GM19035 (cell line): ENCODE results near the gene BRME1.

Experiments
- ATAC-seq: cut with Tn5 transposase; IDR thresholded peaks from one replicate; pipeline ENCODE4 v1.9.1; 2021; ENCODE audit not compliant: unreplicated experiment

BRME1 gene

DNA sequence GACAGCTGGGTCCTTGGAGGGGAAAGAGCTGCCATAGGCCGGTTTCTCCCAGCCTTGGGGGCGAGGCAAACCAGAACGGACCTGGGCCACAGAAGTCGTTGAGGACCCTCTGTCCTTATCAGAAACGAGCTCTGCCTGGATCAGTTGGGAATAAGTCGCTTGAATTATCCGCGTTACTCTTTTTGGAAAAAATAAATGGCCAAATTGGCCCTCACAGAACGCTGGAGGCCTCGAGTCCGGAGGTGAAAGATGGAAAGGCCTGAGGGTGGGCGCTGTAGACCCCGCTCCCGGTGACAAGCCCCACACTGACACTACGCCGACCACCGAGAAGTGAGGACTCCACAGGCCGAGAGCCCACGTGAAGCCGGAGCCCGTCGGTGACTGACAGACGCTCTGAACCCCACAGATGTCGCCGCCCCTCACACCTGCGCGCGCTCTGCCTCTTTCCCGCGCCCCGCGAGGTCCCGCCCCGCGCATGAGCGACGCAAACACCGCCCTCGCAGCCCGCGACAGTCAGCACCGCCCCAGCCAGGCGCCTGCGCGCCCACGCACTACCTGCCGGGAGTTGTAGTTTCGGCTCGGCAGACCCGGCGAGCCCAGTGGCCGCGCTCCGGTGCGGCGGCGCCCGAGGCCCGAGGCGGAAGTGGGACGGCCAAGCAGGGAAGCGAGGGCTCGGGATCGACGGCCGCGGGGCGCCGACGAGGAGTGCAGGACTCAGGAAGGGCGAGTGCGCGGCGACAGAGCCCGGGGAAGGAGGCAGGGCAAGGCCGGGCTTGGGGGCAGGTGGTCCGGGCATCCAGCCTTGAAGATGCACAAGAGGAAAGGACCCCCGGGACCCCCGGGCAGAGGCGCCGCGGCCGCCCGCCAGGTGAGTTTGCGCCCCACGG is at the start of gene BRME1, which contains the start of gene CC2D1A:
TSS of gene BRME1 (minus strand) at position 484 of the 887 bp plus-strand sequence. CDS start 1,225 bp downstream, outside the sequence.
TSS of gene CC2D1A (plus strand) at position 568 of the 887 bp plus-strand sequence. CDS start at position 809, 241 bp downstream.
- ATAC-seq = peak; percentile 91

DNA sequence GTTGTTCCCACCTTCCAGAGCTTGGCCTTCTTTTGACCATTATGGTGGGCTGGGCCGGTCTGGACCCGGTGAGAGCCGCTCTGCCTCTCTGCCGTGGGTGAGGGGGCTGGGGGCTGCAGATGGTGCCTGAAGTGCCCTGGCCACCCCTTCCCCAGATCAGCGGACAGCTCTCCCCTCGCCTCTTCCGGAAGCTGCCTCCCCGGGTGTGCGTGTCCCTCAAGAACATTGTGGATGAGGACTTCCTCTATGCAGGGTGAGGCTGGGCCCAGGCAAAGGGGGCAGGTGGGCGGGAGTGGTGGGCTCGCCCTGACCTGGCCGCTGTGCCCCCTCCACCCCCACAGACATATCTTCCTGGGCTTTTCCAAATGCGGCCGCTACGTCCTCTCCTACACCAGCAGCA is 48.3 kb upstream of the BRME1 start:
- ATAC-seq = no peak

DNA sequence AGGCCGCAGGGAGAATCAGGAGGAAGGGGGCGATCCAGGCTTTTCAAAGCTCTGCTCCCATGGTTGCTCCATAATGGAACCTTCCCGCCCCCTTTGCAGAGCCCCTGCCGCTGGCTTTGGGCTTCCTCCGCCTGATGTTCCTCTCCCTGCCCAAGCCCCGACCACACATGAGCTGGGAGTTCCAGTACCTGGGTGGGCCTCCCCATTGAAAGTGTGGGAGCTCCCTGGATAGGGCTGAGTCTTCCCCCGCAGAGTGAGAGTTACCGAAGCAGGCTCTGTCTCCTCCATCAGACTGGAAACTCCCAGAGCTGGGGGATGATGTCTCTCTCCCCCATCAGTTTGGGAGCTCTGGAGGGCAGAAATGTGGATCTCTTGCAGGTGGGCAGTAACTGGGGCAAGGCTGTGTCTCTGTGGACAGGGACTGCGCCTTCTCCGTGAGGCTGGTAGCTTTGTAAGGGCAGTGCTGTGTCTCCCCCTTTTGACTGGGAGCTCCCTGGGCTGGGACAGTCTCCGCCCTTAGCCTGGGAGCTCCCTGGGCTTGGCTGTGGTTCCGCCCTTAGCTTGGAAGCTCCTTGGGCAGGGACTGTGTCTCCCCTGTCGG is 47.1 kb upstream of the BRME1 start:
- no peak for ATAC-seq

DNA sequence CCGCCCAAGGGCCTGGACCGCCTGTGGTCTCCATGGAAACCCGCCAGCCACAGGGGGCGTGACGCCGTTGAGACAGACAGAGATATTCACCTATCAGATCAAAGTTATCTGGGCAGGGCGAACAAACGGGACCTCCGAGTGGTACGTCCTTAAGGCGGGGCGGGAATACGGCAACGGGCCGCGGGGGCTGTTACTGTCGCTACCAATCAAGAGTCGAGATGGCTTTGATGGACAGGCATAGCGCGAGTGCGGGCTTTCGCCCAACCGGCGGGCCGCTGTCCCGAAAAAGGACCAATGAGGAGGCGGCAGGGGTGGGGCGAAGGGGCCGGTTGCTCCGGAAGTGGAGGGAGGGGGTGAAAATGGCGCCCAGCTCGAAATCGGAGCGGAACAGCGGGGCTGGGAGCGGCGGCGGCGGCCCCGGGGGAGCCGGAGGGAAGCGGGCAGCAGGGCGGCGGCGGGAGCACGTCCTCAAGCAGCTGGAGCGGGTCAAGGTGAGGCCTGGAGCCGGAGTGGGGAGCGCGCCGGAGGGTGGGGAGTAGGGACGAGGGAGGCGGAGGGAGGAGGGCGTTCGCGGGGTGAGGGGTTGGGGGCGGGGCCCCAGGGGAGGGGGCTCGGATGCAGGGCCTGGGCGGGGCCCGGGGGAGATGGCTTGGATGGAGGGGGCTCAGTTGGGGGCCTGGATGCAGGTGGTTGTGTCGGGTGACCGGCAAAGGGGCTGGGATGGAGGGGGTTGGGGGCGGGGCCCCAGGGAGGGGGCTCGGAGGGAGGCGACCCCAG is 46.4 kb upstream of the BRME1 start, which contains the start of gene DCAF15:
TSS of gene DCAF15 (plus strand) at position 356 of the 777 bp plus-strand sequence. CDS start at position 360, 4 bp downstream.
- peak; percentile 98 for ATAC-seq

DNA sequence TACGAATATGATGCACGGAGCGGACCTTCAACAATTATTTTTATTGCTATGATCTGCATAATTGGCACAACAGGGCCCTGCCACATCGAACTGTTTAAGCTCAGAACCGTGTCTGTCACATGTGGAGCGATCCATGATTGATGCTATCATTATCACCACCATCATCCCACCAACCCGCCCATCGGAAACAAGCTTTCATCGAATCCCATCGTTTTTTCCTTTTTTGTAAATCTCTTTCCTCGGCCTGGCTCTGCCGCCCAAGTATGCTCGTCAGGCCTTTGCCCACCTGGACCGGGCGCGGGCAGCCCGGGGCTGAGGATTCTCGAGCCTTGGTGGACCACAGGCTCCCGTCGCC is 45.9 kb upstream of the BRME1 start:
- ATAC-seq = peak; percentile 6

DNA sequence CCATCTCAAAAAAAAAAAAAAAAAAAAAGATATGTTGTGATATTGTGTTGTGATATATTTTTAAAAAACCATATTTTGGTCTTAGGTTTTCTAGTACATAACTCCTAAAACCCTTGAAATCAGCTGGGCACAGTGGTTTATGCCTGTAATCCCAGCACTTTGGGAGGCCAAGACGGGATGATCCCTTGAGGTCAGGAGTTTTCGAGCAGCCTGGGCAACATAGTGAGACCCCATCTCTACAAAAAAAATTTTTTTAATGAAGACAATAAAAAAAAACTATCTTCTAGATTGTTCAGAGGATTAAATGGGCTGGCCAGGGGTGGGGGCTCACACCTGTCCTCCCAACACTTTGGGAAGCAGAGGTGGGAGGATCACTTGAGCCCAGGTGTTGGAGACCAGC is 45.1 kb upstream of the BRME1 start:
- no peak for ATAC-seq

DNA sequence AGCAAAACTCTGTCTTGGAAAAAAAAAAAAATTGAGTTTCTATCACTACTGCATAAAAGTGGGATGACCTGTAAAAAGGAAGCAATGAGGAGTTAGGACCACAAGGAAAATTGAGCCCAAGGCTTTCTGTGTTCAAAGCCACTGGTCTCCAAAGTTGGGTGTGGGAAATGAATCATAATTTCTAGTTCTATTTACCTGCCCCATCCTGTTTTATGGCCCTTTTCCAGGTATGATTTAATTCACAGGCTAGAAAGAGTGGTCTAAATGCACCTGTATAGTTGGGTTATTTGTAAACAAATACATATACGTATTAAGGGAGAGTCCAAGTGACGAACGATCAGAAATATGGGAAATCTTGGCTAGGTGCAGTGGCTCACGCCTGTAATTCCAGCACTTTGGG is 40.5 kb upstream of the BRME1 start:
- no peak for ATAC-seq

DNA sequence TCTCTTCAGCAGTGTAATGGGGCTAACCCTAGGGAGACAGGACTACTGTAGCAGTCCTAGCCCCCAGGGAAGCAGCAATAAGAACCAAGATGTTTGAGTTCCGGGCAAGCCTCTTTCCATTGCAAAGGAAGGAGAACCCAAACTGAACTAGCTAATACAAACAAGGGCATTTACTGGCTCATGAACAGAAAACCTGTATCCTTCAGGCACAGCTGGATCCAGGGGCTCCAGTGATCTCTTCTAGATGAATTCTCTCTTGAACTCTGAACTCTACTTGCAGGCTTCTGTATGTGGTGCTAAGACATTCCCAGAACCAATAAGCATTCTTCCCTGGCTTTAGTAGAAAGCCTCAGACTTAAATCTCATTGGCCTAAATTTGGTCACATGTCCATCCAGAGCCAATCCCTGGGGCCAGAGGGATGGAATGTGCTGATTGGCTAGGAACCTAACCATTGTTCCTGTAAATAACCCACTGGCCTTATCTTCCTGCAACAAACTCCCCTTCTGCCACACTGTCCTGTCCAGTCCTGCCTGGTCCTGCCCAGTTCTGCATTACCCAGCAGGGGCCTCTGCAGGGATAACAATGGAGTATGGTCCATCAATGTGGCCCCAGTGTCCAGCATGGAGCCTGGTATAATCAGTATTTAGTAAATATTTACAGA is 36.2 kb upstream of the BRME1 start:
- no peak for ATAC-seq

DNA sequence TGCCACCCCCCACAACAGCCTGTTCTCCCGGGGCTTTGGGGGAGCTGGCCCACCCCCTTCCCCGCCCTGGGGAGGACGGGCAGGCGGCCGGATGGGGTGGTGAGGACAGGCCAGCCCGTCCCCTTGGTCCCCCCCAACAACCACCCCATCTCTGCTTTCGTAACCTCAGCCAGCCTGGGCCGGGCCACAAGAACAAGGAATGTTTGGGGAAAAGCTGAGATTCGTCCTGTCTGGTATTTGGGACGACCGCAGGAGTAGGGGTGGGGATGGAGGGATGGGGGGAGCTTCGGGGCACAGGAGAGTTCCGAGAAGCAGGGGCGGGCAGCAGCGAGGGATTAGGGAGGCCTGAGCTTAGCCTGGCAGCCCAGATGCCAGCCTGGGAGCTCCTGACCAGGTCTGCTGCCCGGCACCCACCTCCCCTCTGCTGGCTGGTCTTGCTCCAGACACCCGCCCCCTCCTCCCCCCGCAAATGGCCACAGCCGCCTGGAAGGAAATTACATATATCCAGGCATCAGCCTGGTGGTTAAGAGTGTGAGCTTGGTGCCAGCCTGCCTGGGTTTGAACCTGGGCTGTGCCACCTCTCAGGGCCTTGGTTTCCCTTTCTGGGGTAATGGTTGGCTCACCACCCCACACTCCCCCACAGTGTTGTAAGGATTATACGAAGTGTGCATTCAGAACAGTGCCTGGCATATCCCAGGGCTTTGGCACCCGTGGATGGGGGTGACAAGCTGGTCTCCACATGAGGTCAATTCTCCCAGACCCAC is 32.6 kb upstream of the BRME1 start, which contains the start of gene PODNL1:
TSS of gene PODNL1 (minus strand) at position 117 of the 764 bp plus-strand sequence. CDS start 236 bp downstream, outside the sequence.
- no peak for ATAC-seq

DNA sequence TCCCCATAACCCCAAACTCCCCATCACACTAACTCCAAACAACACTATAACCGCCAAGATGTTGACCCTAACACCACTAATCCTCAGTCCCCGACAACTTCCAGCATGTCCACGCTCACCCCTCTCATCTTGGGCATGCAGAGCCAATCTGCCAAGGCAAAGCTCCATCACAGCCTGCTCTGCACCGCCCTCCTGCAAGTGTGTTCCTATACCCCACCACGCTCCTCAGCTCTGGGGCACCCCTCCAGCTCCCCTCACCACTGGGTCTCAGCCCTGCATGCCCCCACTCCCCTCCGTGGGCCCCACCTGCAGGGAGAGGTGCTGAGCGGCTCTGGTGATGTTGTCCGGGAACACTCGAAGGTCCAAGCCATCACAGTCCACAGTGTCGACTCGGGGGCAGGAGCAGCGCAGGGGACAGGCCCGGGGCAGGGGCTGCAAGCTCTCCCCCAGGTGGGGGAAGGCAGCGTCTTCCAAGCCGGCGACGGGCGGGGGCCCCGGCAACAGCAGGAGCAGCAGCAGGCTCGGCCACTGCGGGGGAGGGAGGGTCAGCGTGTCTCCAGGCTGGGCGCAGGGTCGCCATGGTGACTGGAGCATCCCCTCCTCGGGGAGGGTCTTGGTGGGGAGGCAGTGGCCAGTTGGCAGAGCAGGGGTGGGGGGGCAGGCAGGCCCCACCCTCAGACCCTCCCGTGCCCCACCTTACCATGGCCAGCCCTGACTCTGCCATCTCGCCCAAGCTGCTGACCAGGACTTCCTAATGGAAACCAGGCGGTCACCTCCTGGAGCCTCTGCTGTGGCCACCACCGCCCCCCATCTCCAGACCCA is 31.8 kb upstream of the BRME1 start:
- ATAC-seq = no peak

DNA sequence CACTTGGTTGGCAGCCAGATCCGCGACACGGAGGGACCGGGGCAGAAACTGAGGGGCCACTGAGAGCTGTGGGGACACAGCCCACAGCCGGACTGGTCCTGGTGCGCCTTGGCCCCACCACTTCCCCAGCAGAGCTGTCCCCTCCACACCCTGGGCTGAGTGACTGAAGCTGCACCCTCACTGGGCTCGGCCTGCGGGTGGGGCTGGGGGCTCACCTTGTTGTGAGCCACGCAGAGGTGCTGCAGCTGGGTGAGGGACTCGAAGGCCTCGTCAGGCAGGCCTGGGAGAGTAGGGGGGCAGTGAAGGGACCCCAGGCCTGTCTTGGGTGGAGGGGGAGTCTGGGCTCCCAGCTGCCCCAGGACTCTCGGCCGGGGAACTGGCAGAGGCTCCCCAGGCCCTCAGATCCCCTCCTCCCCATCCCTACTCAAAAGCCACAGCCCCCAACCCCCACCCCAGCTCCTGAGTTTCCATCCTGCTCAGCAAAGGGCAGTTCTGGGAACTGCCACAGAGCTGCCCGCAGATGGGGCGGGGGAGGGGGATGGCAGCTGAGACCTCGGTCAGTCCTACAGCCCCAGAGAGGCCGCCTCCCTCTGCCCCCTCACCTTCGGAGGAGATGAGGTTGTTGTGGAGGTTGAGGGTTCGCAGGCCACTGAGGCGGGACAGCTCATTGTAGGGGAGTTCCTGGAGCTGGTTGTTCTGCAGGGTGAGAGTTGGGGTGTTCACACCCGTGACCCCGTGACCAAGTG is 30.0 kb upstream of the BRME1 start:
- no peak for ATAC-seq

DNA sequence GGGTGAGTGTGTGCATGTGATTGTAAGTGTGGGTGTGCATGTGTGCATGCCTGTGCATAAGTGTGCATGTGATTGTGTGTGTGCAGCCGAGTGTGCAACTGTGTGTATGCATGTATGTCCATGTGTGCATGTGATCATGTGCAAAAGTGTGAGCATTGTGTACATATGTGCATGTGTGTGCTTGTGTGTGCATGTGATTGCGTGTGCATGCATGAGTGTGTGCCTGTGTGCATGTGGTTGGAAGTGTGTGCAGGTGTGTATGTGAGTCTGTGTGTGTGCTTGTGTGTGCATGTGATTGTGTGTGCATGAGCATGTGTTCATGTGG is 28.8 kb upstream of the BRME1 start:
- ATAC-seq = no peak

DNA sequence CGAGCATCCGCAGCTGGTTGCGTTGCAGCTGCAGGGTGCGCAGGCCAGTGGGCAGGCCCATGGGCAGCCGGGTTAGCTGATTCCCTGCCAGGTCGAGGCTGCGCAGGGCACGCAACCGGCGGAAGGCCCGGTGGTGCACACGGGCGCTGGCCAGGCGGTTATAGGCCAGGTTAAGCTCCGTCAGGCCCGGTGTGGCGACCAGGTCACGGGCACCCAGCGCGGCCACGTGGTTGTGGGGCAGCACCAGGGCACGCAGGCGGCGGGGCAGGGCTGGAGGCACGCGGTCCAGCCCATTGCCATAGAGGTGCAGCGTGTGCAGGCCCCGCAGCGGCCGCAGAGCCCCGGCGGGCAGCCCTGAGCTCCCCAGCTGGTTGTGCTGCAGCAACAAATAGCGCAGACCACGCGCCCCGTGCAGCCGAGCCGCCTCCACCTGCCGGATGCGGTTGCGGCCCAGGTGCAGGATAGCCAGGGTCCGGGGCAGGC is 27.0 kb upstream of the BRME1 start:
- no peak for ATAC-seq

DNA sequence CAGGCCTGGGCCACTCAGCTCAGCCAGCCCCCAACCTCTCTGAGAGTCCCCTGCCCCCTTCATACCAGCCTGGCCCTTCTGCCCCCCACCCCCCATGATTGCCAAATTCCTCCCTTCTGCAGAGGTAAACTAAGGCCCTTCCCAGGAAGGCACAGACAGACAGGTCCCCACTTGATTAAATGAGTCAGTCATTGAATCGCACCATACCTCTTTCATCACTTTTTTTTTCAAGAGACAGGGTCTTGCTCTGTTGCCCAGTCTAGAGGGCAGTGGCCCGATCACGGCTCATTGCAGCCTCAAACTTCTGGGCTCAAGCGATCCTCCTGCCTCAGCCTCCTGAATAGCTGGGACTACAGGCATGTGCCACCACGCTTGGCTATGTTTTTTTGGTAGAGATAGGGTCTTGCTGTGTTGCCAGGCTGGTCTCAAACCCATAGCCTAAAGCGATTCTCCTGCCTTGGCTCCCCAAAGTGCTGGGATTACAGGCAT is 26.3 kb upstream of the BRME1 start:
- no peak for ATAC-seq

DNA sequence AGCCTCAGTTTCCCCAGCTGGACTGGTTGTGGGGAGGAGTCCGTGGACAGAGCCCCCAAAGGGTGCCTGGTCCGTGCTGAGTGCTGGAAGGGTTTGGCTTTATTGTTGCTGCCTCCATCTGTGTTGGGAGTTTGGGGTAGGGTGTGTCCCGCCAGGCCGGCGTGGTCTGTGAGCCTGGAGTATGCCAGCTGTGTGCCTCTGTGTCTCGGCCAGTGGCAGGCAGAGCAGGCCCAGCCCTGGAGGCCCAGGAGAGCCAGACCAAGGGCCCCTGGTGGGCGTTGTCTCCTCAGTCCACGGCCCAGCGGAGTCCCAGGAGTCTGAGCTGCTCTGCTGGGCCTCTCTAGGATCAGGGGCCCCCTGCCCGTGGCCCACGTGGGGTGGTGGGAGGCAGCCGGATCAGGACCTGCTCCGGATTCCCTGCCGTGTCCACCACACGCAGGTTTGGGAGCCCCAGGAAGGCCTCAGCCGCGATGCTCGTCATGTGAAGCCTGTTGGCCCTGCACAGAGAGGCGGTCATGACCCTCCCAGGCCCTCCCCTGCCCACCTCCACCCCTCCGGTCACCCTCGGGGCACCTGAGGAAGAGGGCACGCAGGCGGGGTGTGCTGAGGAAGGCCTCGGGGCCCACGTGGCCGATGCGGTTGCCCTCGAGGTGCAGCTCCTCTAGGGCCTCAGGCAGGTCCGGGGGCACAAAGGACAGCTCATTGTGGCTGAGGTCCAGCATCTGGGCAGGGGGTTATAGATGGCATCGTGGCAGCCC is 25.7 kb upstream of the BRME1 start:
- ATAC-seq = no peak

DNA sequence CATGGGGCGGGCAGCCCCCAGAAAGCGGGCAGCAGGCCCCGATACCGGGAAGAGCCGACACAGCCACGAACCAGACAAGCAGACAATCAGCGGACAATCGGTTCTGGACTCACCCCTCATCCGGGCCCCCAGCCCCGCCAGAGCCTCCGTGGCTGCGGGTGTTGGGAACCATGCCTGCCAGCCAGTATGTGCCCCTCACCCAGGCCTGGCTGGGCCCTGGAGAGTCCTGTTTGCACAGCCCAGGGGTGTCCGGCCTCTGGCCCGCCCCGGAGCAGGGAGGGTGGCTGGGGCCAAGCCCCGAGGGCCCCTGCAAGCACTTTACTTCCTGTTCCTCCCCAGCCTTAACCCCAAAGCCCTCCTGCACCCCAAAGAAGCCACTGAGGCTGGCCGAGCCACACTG is 24.5 kb upstream of the BRME1 start:
- ATAC-seq = no peak

DNA sequence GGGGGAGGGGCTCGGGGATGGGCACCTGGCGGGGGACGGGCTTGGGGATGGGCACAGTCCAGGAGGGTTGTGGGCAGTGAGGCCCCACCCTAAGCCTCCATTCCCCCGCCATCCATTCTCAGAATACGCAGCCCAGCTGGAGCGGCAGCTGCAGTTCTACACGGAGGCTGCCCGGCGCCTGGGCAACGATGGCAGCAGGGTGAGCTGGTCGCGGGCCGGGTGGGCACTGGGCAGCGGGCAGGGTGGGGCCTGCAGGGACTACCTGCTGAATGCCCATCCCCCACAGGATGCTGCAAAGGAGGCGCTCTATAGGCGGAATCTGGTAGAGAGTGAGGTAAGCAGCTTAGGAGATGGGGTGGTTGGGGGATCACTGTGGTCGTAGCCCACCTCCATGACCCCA is 24.0 kb upstream of the BRME1 start:
- no peak for ATAC-seq

DNA sequence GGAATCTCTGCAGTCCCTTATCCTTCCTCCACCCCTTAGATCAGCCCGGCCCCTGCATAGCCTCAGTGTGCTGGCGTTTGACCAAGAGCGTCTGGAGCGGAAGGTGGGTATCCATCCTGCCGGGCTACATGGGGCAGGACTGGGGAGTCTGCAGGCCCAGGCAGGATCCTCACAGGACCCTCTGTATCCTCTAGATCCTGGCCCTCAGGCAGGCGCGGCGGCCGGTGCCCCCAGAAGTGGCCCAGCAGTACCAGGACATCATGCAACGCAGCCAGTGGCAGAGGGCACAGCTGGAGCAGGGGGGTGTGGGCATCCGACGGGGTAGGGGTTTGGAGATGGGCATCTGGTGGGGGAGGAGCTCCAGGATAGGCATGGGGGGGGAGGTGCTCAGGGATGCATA is 23.4 kb upstream of the BRME1 start:
- no peak for ATAC-seq
